Esophagus muscularis mucosa (tissue), 4 donors: ENCODE data around the gene ARL15. TPM values are rescaled to one million over a fixed set of nuclear protein-coding genes. Genes with fewer than 3 reads are reported as not detected.

Experiments
- DNase-seq: peaks from one replicate; pipeline ENCODE4 v3.0.0-alpha.2; 2017; ENCODE audit errors: extremely low spot score
- H3K27ac ChIP-seq, 4 donors: fragments of 200-600 bp; sonication (generic); replicated peaks in 1 of 4; 1 replicate in 3 of 4; 2 replicates in 1 of 4; pipeline ENCODE4 v1.5.1; 2016 to 2019; ENCODE audit warnings: mild to moderate bottlenecking in 1 of 4
- H3K27me3 ChIP-seq, 4 donors: fragments of 200-600 bp; sonication (generic); one replicate each; pipeline versions ENCODE4 v1.5.1 to v1.6.0; 2016 to 2019
- H3K36me3 ChIP-seq, 4 donors: fragments of 200-600 bp; sonication (generic); one replicate each; pipeline ENCODE4 v1.5.1; 2016 to 2019
- H3K4me1 ChIP-seq, 4 donors: fragments of 200-600 bp; sonication (generic); one replicate each; pipeline ENCODE4 v1.5.1; 2016 to 2019
- H3K4me3 ChIP-seq, 4 donors: fragments of 200-600 bp; sonication (generic); 1 replicate in 2 of 4; 2 replicates in 2 of 4; pipeline ENCODE4 v1.5.1; 2016 to 2019; ENCODE audit warnings: mild to moderate bottlenecking in 4 of 4, moderate library complexity in 1 of 4
- H3K9me3 ChIP-seq, 4 donors: fragments of 200-600 bp; sonication (generic); 1 replicate in 3 of 4; 2 replicates in 1 of 4; pipeline ENCODE4 v1.5.1; 2016 to 2019
- EP300 ChIP-seq: sonication (generic); formaldehyde crosslinking; IDR thresholded peaks from one replicate; pipeline ENCODE4 v1.6.1; 2017; ENCODE audit warnings: antibody characterized with exemption
- POLR2A ChIP-seq: fragments of 450-650 bp; IDR thresholded peaks from one replicate; pipeline ENCODE4 v1.6.1; 2017; ENCODE audit warnings: antibody characterized with exemption, moderate library complexity, mild to moderate bottlenecking, low read depth
- POLR2AphosphoS5 ChIP-seq, 2 donors: sonication (generic); formaldehyde crosslinking; IDR thresholded peaks; one replicate each; pipeline ENCODE4 v1.6.1; 2017; ENCODE audit warnings: antibody characterized with exemption in 2 of 2
- WGBS: methylation state at CpG from one replicate; pipeline ENCODE4 v1.1.5; 2018; 5-methylcytosine and 5-hydroxymethylcytosine counted together
- intact Hi-C: fragments of 100-400 bp; cut with DNase I; formaldehyde crosslinking; loops from one replicate; pipeline ENCODE4 v1.15.1; 2023
- total RNA-seq, 4 donors: library from RNA; depleted of rRNA; stranded (reverse); fragments of >200 nt; gene quantifications; one replicate each; pipeline versions ENCODE4 v1.1.0 to v1.2.1, GENCODE V29; 2016
- TF ChIP-seq, protein P1 (sequence below), 3 experiments: fragments of 200-600 bp in 2 of 3; fragments of 450-650 bp in 1 of 3; sonication (generic) in 2 of 3; IDR thresholded peaks; one replicate each; pipeline ENCODE4 v1.5.1; 2017 to 2019; ENCODE audit warnings: antibody characterized with exemption in 3 of 3, mild to moderate bottlenecking in 2 of 3, moderate library complexity in 1 of 3

Gene ARL15
- total RNA-seq, 4 donors from 2014 or later: 11.6 to 21.6 (median 16.5) TPM

DNA sequence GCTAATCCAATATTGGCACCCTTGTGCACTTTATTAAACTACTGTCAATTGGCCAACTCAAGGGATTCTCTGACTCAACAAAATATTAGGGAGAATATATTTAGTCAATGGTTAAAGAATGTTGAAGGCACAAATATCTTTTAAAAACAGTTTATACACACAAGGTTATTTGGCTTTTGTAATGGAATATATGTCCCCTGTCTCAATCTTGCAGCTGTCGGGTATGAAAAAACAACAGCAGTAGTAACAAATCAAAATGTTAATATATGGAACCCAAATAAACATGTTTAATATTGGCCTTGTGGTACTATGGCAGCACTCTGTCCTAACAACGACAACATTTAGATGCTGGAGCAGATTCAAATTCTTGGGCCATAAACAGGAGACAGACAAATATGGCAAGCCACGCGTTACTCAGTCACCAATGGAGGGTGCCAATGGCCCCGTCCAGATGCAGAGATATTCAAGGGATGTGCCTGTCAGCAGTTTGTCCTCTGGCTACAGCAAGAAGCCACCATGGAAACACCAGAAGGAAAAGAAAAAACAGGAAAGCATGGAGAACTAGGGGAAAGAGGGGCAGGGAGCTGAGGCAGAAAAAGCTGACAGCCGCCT is 408.0 kb downstream of the ARL15 start:
- Histone ChIP-seq H3K4me1 (no peaks in the 10 kb centered on the region), H3K27me3 (no peaks in the 10 kb centered on the region), H3K4me3 (no peak overlapping the region), H3K9me3 (no peaks in the 10 kb centered on the region), H3K36me3 (no peaks in the 10 kb centered on the region), H3K27ac (no peak overlapping the region)
- 88% methylated on average over 6 of the region's 6 CpGs for WGBS
- intact Hi-C loops: no loop called here
- TF ChIP-seq EP300 (no peak), POLR2AphosphoS5 (IDR thresholded peaks at IDR 0.05) (no peak), POLR2A (no peak)
- TF ChIP-seq, protein P1, sequence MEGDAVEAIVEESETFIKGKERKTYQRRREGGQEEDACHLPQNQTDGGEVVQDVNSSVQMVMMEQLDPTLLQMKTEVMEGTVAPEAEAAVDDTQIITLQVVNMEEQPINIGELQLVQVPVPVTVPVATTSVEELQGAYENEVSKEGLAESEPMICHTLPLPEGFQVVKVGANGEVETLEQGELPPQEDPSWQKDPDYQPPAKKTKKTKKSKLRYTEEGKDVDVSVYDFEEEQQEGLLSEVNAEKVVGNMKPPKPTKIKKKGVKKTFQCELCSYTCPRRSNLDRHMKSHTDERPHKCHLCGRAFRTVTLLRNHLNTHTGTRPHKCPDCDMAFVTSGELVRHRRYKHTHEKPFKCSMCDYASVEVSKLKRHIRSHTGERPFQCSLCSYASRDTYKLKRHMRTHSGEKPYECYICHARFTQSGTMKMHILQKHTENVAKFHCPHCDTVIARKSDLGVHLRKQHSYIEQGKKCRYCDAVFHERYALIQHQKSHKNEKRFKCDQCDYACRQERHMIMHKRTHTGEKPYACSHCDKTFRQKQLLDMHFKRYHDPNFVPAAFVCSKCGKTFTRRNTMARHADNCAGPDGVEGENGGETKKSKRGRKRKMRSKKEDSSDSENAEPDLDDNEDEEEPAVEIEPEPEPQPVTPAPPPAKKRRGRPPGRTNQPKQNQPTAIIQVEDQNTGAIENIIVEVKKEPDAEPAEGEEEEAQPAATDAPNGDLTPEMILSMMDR (IDR thresholded peaks at IDR 0.05): no peak
- DNase-seq: no peak

DNA sequence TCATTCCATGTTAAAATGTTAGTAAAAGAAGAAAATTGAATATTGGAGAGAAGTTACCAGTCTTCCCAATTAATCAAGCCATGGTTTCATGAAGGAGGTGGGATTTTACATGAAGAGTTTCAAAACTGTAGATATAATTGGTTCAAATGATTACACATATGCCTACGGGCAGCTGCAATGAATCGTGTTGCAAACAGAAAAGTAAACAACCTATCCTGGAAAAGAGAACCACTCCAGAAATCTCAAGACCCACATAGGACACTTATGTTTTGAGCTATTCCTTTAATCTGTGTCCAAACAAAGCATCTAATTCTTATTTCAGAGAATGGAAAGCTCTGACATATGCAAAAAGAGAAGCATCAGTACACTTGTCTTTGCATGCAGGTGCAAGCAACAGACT is 409.7 kb downstream of the ARL15 start:
- 70% methylated on average over 2 of the region's 2 CpGs for WGBS
- no peak for DNase-seq
- no peak overlapping the region for H3K4me3 ChIP-seq
- H3K36me3 ChIP-seq: no peaks in the 10 kb centered on the region
- TF ChIP-seq POLR2A (no peak), EP300 (no peak), POLR2AphosphoS5 (IDR thresholded peaks at IDR 0.05) (no peak)
- TF ChIP-seq, protein P1 (IDR thresholded peaks at IDR 0.05): no peak
- intact Hi-C loops: no loop called here
- no peak overlapping the region for H3K27ac ChIP-seq
- H3K4me1 ChIP-seq: no peaks in the 10 kb centered on the region
- H3K9me3 ChIP-seq: no peaks in the 10 kb centered on the region
- H3K27me3 ChIP-seq: no peaks in the 10 kb centered on the region

DNA sequence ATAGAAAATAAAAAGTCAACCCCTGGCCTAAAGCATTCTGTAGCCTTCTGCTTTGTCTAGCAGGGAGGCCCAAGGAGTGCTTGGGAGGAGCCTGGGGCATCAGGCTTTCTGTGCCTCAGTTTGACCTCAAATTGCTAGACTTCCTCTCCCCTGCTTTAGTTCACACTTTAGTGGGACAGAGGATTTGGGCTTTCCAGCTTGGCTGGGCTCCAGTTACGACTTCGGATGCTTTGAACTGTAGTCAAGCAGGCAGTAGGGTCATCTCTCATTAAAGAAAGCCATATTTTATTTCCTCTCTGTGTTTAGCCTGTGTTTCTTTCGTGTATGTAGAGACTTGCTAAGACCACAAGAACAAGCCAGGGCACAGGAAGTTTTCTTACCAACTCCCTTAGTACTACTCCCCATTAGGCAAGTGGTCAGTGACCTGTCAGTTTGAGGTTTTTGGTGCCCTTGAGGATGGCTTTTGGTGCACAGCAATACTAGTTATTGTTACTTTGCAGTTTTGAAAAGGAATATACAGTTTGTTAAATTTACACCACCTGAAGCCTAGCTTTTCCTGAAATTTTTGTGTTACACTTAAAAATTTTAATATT is 415.2 kb downstream of the ARL15 start:
- no peak for DNase-seq
- intact Hi-C loops: no loop called here
- WGBS: 67% methylated on average over 3 of the region's 3 CpGs
- Histone ChIP-seq H3K36me3 (no peaks in the 10 kb centered on the region), H3K27me3 (no peaks in the 10 kb centered on the region), H3K27ac (no peak overlapping the region), H3K4me1 (peaks cover 0 to 3% (median 0%) of the 10 kb centered on the region in 4 donors), H3K9me3 (no peaks in the 10 kb centered on the region), H3K4me3 (no peak overlapping the region)
- no peak for TF ChIP-seq POLR2AphosphoS5 (IDR thresholded peaks at IDR 0.05)
- no peak for TF ChIP-seq POLR2A
- no peak for TF ChIP-seq EP300
- TF ChIP-seq, protein P1 (IDR thresholded peaks at IDR 0.05): no peak

DNA sequence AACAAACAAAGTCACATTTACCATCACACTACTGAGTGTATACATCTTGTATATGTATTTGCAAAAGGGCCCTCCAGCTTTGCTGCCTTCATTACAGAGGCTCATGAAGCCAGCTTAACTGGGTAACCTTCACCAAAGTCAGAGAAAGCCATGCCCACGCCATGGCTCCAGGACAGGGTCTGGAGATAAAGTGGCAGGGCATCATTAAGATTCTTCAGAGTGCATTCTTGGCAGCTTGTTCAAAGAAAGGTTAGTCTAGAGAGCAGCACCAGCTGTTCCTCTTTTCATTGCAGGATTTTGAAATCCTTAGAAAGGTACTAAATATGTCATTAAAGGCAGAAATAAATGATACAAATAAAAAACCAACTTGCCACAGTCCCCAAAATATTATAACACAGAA is 416.7 kb downstream of the ARL15 start:
- TF ChIP-seq, protein P1 (IDR thresholded peaks at IDR 0.05): no peak
- DNase-seq: no peak
- Histone ChIP-seq H3K36me3 (no peaks in the 10 kb centered on the region), H3K27ac (no peak overlapping the region), H3K9me3 (no peaks in the 10 kb centered on the region), H3K4me3 (no peak overlapping the region), H3K27me3 (no peaks in the 10 kb centered on the region), H3K4me1 (peaks cover 0 to 3% (median 0%) of the 10 kb centered on the region in 4 donors)
- 67% methylated on average over 1 of the region's 1 CpG for WGBS
- intact Hi-C loops: no loop called here

DNA sequence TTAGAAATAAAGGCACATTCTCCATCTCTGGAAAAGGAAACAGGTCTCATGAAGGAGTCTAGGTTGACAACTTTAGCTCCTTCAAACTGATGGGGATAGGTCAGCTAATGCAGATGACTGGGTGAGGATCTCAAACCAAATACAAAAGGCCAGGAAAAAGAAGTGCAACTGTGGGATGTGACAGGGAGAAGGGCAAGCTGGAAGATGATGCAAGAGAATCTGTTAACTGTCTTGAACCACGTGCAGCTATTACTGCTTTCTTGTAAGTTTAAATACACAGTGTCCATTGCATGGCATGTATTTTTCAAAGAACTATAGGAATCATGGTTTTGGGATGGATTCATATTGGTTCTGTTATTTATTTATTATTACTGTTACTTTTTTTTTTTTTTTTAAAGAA is 418.1 kb downstream of the ARL15 start:
- no peak for DNase-seq
- Histone ChIP-seq H3K4me1 (peaks cover 0 to 3% (median 0%) of the 10 kb centered on the region in 4 donors), H3K9me3 (no peaks in the 10 kb centered on the region), H3K27ac (no peak overlapping the region), H3K4me3 (no peak overlapping the region), H3K27me3 (no peaks in the 10 kb centered on the region), H3K36me3 (no peaks in the 10 kb centered on the region)
- WGBS: 58% methylated on average over 1 of the region's 1 CpG
- TF ChIP-seq, protein P1 (IDR thresholded peaks at IDR 0.05): no peak
- TF ChIP-seq EP300 (no peak), POLR2A (no peak), POLR2AphosphoS5 (IDR thresholded peaks at IDR 0.05) (no peak)
- intact Hi-C loops: no loop called here
